AG09309 (cell line): Measurements from ENCODE around the gene POP7.
"Not testable (repeated sequence)": the region's sequence is repeated elsewhere in the genome, so short reads cannot be mapped to it uniquely, and the experiment has no call there.

Experiments
- DNase-seq: peaks from one replicate; pipeline ENCODE4 v3.0.0-alpha.2; 2010; ENCODE audit warnings: low read depth
- H3K4me3 ChIP-seq: 2 replicates; pipeline ENCODE4 v1.5.1; 2011; ENCODE audit warnings: mild to moderate bottlenecking, low read depth, low read length, moderate library complexity; ENCODE audit not compliant: control insufficient read depth
- TF ChIP-seq, protein P1 (sequence below): IDR thresholded peaks from 2 replicates; pipeline ENCODE4 v1.5.1; 2011; ENCODE audit warnings: mild to moderate bottlenecking, low read depth, low read length, inconsistent platforms; ENCODE audit not compliant: insufficient read depth, control insufficient read depth; ENCODE audit errors: missing control alignments

Gene POP7

DNA sequence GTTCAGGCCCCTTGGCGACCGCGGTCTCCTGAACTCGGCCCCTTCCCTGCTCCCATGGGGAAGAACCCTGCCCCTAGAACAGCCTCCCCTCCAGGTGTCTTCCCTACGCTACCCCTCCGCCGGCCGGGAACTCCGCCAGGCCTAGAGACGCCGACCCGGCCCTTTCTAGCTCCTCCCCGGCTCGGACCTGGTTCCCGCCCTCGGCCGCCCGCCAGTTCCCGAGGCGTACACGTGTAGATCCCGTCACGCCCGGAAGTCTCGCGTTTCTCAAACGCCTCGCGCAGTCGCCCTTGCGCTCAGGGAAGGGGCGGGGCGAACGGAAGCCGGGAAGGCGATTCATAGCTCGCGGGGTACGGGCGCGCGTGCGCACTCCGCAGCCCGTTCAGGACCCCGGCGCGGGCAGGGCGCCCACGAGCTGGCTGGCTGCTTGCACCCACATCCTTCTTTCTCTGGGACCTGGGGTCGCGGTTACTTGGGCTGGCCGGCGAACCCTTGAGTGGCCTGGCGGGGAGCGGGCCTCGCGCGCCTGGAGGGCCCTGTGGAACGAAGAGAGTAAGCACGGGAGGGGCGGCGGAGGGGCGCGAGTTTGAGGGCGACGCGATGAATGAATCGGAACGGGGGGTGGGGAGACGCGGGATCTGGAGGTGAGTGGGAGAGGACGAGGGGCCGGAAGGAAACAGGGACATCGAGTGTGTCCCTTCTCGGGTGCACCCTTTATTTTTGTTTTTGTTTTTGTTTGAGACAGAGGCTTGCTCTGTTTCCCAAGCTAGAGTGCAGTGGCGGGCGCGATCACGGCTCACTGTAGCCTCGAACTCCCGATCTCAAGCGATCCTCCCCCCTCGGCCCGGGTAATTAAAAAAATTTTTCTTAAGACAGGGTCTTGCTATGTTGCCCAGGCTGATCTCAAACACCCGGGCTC, at the start of gene POP7:
TSS of gene POP7 (plus strand) at position 369 of the 919 bp plus-strand sequence. CDS start 710 bp downstream, outside the sequence.
- TF ChIP-seq, protein P1, sequence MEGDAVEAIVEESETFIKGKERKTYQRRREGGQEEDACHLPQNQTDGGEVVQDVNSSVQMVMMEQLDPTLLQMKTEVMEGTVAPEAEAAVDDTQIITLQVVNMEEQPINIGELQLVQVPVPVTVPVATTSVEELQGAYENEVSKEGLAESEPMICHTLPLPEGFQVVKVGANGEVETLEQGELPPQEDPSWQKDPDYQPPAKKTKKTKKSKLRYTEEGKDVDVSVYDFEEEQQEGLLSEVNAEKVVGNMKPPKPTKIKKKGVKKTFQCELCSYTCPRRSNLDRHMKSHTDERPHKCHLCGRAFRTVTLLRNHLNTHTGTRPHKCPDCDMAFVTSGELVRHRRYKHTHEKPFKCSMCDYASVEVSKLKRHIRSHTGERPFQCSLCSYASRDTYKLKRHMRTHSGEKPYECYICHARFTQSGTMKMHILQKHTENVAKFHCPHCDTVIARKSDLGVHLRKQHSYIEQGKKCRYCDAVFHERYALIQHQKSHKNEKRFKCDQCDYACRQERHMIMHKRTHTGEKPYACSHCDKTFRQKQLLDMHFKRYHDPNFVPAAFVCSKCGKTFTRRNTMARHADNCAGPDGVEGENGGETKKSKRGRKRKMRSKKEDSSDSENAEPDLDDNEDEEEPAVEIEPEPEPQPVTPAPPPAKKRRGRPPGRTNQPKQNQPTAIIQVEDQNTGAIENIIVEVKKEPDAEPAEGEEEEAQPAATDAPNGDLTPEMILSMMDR, result no peak
- peak; percentile 86 for DNase-seq
- H3K4me3 ChIP-seq, result peak within 1 kb of the TSS; percentile 71

- DNase-seq, H3K4me3 ChIP-seq: not testable (repeated sequence)
Observed at GRCh38 chr7:100662194-100662776, 43.6 kb upstream of the POP7 start.

DNA sequence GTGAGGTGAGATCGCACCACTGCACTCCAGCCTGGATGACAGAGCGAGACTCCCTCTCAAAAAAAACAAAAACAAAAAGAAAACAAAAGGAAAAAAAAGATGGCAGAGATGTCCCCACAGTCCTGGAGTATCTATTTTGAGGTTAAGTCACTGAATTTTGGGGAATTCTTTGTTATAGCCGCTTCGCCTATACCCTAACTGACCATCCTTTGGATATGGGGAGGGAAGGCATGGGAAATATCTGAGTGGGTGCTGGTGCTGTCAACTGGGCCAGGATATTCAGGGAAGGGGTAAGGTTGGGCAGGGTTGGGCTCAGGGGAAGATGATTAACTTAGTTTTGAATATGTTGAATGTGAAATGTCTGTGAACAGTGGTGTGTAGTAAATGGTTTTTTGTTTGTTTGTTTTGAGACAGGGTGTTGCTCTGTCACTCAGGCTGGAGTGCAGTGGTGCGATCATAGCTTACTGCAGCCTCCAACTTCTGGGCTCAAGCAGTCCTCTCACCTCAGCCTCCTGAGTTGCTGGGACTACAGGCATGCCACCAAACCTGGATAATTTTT, 40.7 kb upstream of the POP7 start:
- TF ChIP-seq, protein P1, result no peak
- H3K4me3 ChIP-seq, result no peak overlapping the region
- no peak for DNase-seq

DNA sequence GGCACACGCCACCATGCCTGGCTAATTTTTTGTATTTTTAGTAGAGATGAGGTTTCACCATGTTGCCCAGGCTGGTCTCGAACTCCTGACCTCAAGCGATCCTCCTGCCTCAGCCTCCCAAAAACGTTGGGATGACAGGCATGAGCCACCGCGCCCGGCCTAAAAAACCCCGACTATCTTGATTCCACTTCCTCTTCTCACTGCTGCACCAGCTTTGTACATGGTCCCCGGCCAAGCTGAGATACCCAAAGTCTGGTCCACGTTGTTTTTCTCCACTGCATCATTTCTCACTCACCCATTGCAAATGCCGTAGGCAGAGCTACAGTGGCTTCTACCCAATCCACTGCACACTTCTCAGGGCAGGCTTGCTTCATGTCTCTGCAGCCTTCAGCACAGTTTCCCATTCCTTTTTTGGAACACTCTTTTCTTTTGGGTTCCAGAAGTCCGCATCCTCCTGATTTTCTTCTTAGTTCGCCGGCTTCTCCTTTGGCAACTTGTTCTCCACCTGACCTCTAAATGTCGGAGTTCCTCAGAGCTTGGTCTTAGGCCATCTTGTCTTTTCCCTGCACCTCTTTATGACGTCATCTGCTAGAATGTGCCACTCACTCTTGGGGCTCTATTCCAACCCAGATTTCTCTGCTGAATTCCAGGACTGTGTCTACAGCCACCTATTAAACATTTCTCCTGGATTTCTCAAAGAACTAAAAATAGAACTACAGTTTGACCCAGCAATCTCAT, 38.4 kb upstream of the POP7 start:
- TF ChIP-seq, protein P1, result no peak
- no peak for DNase-seq
- no peak overlapping the region for H3K4me3 ChIP-seq

DNA sequence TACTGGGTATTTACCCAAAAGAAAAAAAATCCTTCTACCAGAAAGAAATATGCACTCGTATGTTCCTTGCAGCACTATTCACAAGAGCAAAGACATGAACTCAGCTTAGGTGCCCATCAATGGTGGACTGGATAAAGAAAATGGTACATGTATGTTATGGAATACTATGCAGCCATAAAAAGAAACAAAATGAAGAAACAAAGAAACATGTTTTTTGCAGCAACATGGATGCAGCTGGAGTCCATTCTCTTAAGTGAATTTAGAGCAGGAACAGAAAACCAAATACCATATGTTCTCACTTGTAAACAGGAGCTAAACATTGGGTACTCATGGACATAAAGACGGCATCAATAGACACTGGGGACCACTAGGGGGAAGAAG, 37.9 kb upstream of the POP7 start:
- no peak for DNase-seq
- no peak overlapping the region for H3K4me3 ChIP-seq
- TF ChIP-seq, protein P1, result no peak

- not testable (repeated sequence) for DNase-seq, H3K4me3 ChIP-seq
Observed at GRCh38 chr7:100669106-100669505, 36.8 kb upstream of the POP7 start.

GRCh38 chr7:100670074-100670473, 35.8 kb upstream of the POP7 start:
- H3K4me3 ChIP-seq, result no peak overlapping the region
- TF ChIP-seq, protein P1, result no peak
- DNase-seq, result no peak
